ENCODE results near the gene CHAC1.
"Not testable (repeated sequence)": the region's sequence is repeated elsewhere in the genome, so short reads cannot be mapped to it uniquely, and the experiment has no call there.

The CHAC1 gene

DNA sequence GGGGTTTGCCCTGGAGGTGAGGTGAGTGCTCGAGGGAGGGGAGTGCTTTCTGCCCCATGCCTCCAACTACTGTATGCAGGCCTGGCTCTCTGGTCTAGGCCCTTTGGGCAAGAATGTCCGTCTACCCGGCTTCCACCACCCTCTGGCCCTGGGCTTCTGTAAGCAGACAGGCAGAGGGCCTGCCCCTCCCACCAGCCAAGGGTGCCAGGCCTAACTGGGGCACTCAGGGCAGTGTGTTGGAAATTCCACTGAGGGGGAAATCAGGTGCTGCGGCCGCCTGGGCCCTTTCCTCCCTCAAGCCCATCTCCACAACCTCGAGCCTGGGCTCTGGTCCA, 14.8 kb upstream of the CHAC1 start:
- DNase-seq, result no peak

DNA sequence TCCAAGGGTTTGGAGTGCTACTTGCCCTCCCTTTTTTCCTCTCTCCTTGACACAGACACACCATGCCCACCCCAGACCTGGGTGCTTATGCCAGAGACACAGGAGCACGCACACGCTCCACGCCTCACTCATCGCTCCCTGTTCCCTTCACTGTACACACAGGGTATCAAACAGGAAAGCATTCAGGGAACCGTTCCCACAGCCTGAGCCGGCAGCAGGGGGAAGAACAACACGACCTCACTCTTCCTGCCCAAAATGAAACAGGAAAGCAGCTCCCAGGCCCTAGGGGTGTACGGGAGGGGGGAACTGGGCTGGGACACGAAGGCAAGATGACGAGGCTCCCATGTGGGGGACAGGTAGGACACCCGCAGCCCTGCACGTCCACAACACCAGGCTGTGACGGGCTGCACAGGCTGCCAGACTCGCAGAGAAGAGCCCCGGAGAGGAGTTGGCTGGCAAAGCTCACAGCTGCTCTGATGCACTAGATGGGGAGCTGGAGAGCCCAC, 12.9 kb upstream of the CHAC1 start:
- no peak for DNase-seq

DNA sequence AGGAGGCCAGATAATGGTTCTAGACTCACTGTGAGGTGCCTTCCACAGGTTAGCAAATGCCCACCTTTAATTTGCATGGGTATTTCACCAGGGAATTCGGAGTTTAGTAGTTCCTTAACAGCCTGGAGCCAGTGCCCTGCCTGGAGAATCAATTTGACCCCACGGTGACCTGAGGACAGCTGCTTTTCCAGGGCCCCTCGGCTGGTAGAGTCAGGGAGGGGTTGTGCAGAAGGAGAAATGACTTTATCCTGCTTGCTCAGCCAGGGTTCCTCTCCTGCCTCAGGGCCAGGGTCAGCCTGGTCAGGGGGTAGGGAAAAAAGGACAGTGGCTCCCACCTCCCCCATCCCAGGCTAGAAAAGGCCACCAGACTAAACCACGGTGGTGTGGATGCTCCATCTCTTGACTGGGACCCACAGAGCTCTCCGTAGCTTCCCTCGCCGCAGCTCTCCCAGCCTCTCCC, 12.2 kb upstream of the CHAC1 start:
- DNase-seq, result peak; percentile 22

DNA sequence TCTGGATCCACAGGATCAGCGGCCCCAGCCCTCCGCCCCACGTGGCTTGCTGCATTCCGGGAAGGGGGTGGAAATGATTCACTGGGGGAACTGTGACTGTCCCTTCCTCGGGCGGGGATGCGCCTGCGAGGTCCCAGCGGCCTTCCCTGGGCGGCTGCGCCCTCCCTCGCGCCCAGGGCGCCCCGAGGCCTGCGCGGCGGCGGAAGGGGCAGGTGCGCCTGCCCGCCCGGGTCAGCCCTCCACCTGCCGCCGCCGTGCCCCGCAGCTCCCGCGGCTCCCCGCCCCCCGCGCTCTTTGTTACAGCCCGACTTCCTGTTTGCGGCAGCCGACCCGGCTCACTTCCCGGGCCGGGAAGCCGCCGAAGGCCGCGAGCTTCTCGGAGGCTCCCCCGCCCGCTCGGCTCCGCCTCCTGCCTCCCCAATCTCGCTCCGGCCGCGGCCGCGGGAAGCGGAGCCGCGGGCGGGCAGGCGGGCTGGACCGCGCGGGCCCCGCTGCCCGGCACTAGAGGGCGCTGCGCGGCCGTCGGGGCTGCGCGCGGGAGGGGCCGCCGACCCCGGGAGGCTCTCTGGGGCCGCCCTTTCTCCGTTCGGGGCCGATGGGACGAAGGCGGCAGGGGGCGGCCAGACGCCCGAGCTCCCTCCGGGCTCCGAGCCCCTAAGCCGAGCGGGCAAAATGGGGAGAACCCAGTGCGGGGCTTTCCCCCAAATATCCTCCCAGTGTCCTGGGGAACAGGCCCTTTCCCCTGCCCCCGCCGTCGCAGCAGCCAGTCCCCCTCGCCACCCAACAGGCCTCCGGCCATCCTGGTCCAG, 11.5 kb upstream of the CHAC1 start:
- peak; percentile 49 for DNase-seq

DNA sequence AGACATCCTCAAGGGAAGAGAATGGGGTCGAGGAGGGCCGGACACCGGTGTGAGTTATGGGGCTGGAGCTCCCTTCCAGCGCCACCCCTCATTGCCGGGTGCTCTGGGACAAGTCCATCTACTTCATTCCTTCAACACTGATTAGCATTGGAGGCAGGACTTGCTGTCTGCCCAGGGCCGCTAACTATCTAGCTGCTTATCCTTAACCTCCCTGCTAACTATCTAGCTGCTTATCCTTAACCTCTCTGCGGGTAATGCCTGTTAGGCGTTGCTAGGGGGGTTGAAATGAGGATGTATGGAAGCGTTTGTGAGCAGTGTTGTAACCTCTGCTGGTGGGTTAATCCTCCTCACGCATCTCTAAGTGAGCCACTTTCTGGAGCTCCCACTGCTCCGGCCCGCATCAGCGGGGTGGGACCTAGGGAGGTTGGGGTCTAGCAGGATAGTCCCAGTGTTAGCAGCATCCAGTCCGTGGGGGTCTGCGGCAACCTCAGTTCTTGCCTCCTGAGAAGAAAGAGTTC, 10.9 kb upstream of the CHAC1 start:
- DNase-seq, result peak; percentile 10

DNA sequence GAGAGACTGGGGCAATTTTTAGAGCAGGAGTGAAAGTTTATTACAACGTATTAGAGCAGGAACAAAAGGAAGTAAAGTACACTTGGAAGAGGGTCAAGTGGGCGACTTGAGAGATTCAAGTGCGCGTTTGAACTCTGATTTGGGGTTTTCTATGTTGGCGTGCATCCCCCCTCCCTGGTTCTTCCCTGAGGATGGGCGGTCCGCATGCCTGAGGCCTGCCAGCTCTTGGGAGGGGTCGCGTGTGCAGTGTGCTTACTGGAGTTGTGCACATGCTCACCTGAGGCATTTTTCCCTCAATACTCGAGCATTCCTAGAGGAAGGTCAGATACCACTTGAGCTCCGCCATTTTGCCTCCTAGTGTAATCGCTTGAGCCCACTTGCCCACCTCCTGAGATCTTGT, 10.4 kb upstream of the CHAC1 start:
- no peak for DNase-seq

DNA sequence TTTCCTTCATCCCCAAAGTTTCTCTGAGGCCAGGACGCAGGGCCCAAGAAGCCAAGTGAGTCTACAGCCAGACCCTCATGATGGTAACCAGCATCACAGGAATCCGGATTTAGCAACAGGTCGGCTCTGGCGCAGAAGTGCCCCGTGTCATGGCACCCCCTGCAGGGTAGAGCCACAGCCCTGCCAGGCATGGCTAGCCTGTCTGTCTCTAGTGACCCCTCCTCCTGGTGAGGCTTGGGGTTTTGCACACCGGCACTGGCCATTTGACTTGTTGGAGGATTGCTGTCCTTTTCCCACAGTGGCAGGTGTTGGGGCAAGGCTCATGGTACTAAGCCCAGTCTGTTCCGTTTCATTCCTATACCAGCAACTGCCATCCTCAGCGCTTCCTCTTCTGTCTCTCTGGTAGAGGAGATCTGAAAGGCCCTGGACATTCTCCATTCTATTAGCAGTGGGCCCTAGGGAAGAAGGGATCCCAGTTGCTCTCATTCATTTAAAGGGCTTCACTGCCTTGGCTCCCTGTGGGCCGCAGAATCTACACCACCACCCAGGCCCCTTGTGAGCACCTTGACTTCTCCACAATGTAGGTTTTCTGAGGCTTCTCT, 9.4 kb upstream of the CHAC1 start:
- no peak for DNase-seq

DNA sequence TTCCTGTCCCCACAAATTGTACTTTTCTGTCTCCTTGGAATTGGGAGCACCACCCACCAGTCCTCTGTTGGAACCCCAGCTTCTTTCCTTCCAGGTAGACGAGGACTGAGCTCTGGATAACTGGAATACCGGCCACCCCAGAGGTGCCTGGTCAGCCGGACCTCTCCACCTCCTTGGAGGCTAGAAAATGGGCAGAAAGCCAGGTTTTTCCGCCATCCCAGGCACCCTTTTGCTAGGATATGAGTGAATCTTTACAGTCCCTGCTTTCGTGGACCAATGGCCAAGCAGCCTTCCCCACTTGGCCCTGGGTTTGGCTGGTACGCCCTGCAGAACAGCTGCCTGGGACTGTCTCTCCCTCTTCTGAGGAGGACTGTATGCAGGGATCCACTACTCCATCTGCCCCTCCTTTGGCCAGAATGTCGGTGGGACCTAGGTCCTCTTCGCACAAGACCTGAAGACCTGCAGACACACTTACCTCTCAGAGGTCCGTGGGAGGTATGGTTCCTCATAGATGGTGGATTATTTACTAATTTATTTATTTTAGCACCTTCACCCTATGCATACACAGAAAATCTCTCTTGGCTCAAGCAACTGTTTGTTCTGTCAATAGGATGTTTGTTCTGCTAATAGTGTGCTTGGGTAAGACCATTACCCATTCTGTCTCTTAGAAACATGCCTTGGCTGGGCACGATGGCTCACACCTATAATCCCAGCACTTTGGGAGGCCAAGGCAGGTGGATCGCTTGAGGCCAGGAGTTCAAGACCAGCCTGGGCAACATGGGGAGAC, 8.6 kb upstream of the CHAC1 start:
- DNase-seq, result no peak

DNA sequence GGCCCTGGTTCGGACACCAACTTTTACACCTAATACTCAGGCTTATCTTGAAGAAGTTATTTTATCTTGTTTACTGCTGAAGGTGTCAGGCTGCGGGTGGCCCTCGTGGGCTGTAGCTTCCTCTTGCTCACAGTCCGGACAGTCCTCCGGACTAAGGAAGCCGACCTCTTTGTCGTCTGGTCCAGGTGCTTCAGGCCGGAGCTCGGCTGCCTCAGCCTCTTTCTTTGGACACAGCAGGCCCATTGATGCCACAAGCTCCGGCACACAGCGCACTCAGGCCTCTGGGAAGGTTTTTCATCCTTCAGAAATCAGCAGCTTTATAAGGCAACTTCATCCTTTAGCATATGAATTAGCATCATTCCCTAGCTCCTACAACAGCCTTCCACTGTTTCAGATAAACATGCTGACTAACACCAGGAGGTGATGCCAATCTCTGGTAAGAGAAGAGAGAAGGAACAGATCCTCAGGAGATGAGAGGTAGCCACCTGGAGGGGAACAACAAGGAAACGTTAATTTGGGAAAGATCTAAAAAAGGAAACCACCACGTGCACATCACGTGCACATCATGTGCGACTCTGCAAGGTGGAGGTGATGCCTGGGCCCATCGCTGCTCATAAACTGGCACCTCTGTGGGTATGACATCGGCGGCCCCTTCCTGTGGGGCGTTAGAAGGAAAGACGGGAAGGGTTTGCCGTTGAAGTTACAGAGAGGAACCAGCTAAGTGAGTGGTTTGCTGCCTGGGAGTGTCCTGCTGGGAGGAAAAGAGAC, 4.4 kb upstream of the CHAC1 start:
- DNase-seq, result no peak

DNA sequence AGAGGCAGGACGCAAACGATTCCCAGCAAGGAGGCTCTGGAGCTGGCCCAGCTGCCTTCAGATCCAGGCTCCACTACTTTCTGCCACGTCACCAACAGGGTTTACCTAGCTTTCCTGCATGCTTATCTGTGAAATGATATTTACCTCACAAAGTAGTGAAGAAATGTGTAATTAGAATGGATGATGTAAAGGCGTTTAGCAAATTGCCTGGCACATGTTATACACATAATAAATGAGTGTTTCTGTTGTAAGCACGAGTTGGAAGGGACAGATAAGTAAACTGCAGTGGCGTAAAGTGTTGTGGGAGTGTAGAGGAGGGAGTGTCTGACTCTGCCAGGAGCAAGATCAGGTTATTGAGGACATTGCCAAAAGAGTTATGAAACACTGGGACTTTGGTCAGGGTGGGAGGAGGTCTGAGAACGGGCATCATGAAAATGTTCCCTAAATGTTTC, 3.5 kb upstream of the CHAC1 start:
- DNase-seq, result no peak

DNA sequence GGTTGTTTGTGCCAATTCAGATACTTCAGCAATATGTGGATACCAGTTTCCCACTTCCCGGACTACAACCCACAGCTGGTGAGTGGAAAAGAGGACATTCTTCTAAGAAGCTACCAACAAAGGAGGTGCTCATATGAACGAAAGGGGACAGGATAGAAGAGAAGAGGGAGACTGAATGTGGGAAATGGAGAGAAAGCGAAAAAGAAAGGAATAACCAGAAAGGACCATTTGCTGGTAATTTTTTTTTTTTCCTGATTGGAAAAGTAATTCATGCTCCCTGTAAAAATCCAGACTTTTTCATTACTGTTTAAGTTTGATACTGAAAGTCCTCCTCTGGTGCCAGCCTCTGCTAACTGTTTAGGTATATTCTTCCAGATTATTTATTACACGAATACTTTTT, 1.5 kb upstream of the CHAC1 start:
- DNase-seq, result no peak

DNA sequence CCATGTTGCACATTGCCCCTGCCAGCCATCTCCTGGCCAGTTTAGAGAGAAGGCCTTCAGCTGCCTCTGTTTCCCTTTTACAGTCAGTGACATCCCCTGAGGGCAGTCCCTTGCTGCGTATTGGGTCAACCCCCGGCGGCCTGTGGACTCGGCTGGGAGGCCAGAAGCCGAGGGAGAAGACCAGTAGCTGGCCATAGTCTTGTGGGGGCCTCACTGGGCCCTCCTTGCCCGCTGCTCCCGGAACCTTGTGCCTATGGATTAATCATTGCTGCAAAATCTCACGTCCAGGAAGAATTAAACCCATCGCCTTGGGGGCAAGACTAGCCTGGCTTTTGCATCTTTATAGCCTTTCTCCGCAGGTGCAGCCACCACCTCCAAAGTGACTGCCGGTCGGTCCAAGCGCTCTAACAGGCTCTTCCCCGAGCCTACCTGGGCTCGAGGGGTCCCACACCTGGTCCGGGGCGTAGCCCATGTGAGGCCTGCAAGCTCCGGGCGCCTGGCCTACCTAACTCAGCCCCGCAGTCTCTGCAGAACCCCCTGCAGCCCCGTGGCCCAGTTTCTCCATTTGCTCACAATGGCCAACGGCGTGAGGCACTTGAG, 870 bp upstream of the CHAC1 start:
- DNase-seq, result no peak

DNA sequence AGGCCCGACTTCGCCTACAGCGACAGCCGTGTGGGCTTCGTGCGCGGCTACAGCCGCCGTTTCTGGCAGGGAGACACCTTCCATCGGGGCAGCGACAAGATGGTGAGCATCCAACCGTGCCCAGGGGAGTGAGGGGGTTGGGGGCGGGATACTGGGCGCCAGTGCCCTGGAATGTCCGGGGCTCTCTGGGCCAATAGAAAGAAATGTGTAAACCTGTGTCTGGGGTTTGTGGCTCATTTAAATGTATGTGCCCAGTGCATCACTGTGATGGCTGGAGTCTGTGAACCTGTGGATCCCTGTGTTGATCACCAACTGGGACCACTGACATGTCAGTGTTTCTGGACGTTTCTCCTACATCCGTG, 423 bp downstream of the CHAC1 start:
- DNase-seq, result no peak

DNA sequence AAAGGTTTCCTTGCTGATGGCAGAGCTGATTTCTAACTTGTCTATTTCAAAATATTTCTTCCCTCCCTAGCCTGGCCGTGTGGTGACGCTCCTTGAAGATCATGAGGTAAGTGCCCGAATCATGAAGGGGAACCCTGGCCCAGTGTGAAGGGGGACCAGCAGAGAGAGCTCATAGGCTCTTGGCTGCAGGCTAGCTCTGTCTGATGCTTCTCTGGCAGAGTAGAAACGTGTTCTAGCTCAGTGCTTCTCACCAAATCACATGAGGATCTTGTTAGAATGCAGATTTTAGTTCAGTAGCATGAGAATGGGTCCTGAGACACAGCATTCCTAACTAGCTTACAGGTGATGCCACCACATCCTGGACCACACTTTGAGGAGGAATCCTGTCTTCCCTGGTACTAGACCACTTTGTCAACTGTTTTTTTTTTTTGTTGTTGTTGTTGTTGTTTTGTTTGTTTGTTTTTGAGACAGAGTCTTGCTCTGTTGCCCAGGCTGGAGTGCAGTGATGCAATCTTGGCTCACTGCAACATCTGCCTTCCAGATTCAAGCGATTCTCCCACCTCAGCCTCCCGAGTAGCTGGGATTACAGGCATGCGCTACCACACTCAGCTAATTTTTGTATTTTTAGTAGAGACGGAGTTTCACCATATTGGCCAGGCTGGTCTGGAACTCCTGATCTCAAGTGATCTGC, 1.0 kb downstream of the CHAC1 start:
- not testable (repeated sequence) for DNase-seq

DNA sequence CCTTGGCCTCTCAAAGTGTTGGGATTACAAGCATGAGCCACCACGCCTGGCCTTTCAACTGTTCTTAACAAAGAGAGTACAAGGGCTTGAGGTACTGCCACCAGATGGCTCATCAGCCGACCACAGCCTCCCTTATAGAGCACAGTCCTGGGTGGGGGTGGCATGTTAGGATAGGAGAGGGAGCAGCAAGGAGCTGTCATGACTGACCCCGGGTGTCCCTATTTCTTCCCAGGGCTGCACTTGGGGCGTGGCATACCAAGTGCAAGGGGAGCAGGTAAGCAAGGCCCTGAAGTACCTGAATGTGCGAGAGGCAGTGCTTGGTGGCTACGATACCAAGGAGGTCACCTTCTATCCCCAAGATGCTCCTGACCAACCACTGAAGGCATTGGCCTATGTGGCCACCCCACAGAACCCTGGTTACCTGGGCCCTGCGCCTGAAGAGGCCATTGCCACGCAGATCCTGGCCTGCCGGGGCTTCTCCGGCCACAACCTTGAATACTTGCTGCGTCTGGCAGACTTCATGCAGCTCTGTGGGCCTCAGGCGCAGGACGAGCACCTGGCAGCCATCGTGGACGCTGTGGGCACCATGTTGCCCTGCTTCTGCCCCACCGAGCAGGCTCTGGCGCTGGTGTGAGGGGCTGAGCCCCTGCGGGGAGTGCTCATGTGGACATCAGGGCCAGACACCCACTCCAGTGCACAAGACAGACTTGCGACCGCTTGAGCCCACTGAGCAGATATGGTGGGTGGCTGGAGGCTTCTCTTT, 2.1 kb downstream of the CHAC1 start:
- DNase-seq, result no peak

DNA sequence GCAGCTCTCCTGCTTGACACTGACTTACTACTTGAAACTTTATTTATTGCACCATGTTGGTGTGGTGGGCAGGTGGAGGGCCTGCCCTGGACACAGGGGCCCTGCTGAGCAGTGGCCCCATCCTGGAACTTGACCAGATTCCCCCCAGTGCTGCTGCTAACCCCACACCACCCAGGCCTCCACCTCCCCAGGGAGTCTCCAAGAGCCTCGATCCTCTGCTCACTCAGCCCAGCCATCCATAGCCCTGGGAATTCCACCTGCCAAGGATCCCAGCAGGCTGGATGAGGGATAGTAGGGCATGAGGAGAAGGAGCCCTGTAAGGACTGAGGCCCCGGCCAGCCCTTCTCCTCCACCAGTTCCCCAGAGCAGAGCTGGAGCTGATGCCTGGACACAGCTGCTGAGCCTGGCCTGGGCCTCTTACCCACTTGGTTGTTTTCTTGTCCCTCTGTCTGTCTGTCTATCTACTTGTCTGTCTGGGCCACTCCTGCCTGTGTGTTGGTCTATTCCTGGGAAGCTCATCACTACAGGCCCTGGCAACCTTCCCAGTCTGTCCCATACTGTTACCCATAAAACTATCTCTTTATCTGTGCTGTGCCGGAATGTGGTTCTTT, 2.8 kb downstream of the CHAC1 start:
- DNase-seq, result no peak

DNA sequence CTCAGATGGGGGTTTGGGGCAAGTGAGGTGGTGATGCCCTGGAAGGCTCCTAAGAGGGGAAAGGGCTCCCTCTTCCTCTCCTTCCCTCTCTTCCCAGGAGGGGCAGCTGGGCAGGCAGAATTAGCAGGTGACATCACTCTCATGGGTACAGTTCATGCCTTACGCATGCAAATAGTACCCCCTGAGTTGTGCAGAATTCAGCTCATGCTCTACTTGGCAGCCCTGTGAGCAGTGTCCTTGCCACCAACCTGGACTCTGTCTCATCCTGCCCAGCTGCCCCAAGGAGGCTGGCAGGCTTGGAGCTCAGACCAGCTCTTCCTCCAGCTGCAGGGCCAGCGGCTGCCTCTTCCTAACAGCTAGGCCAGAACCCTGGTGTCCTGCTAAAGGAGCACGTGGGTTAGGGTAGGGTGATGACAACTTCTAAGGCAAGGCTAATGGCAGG, 3.3 kb downstream of the CHAC1 start:
- no peak for DNase-seq

DNA sequence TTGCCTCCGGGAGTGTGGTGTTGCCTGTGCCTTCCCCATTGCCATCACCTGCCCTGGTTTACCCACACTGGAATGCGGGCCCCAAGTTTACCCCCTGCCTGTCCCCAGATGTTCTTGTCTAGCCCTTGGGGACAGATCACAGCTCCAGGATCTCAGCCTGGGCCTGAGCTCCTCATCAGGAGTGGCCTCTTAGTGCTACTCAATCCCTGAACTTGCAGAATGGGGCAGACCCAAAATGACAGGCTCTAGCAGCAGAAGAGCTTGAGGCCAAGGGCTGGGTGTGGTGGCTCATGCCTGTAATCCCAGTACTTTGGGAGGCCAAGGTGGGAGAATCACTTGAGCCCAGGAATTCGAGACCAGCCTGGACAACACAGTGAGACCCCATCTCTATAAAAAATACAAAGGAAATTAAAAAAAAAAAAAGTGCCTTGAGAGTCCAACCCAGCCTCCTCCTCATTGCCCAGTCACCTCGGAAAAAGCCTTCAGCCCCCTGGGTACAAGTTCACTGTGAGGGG, 3.8 kb downstream of the CHAC1 start:
- no peak for DNase-seq

DNA sequence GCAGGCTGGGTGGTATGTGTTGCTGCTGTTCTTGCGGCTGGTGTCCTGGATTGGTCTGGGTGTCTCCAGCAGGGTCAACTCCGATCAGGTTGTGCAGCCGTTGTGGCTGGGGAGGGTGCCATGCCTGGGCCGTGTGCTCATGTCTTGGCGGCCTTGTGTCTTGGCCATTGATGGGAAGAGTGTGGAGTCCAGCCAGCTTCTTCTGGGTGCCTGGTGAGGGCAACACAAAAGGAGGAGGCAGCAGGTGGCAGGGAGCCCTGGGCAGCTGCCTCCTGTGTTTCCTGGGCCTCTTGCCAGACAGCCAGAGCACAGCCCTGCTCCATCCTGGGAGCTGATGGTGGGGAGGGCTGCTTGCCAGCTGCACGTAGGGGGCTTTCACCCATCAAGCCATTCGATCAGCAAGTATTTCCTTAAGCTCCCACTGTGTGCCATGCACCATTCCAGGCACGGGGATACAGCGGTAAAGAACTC, 4.3 kb downstream of the CHAC1 start:
- no peak for DNase-seq

DNA sequence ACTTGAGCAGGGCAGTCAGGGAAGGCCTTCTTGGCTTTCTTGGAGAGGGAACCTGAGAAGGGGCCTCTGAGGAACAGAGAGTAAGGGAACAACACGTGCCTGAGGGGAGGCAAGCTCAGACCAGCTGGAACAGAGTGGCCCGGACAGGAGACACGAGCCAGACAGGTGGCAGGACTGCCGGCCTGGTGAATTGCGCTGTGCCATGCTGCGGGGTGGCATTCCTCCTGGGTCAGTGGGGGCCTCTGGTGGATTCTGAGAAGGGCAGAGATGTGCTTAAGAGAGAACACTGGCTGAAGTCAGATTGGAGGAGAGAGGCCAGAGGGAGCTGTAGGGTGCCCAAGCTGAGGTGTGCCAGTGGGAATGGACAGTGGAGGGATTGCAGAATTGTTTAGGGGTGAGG, 4.9 kb downstream of the CHAC1 start:
- DNase-seq, result no peak
